GM19438 (cell line): Measurements from ENCODE around the gene FZD7.

Experiments used
- ATAC-seq: cut with Tn5 transposase; IDR thresholded peaks from one replicate; pipeline ENCODE4 v1.9.1; 2021; ENCODE audit warnings: low read depth; ENCODE audit not compliant: unreplicated experiment

Gene FZD7

DNA sequence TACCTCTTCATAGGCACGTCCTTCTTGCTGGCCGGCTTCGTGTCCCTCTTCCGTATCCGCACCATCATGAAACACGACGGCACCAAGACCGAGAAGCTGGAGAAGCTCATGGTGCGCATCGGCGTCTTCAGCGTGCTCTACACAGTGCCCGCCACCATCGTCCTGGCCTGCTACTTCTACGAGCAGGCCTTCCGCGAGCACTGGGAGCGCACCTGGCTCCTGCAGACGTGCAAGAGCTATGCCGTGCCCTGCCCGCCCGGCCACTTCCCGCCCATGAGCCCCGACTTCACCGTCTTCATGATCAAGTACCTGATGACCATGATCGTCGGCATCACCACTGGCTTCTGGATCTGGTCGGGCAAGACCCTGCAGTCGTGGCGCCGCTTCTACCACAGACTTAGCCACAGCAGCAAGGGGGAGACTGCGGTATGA, 2.3 kb downstream of the FZD7 start:
- no peak for ATAC-seq

DNA sequence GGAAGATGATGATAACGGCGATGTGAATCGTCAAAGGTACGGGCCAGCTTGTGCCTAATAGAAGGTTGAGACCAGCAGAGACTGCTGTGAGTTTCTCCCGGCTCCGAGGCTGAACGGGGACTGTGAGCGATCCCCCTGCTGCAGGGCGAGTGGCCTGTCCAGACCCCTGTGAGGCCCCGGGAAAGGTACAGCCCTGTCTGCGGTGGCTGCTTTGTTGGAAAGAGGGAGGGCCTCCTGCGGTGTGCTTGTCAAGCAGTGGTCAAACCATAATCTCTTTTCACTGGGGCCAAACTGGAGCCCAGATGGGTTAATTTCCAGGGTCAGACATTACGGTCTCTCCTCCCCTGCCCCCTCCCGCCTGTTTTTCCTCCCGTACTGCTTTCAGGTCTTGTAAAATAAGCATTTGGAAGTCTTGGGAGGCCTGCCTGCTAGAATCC, 3.0 kb downstream of the FZD7 start:
- no peak for ATAC-seq

DNA sequence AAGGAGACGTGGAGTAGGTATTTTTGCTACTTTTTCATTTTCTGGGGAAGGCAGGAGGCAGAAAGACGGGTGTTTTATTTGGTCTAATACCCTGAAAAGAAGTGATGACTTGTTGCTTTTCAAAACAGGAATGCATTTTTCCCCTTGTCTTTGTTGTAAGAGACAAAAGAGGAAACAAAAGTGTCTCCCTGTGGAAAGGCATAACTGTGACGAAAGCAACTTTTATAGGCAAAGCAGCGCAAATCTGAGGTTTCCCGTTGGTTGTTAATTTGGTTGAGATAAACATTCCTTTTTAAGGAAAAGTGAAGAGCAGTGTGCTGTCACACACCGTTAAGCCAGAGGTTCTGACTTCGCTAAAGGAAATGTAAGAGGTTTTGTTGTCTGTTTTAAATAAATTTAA, 3.4 kb downstream of the FZD7 start:
- no peak for ATAC-seq

DNA sequence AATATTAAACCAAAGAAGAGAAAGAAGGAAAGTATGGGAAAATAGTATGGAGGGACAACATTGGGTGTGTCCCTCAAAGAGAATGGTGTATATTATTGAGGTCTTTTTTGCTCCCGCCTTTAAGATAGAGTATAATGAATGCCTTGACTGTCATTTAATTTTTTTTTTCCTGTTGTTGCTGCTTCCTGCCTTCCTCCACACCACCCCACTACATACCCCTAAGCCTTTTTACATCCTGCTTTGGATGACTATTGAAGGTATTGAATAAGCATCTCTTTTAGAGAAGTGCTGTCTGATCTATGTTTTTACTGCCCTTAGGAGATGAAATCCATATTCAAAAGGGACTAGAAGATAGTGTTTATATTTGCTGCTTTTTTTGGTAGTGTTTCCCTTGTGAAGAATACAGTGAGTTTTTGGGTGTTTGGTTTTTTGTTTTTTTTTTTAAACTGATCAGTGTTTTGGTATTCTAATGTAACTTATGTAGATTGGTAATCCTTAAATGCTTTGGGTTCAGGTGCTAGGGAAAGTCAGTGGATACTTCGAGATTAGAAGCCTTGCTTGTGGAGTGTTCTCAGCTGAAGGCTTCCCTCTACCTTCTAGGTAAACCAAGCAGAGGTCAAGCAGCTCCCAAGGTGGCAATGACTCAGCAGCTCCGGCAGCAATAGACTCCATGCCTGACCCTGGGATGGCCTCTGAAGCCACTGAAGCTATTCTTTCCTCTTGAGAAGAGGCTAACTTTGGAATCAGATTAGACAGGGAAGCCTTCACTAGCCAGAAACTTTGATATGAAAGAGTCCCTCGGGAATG, 5.0 kb downstream of the FZD7 start:
- ATAC-seq = no peak

DNA sequence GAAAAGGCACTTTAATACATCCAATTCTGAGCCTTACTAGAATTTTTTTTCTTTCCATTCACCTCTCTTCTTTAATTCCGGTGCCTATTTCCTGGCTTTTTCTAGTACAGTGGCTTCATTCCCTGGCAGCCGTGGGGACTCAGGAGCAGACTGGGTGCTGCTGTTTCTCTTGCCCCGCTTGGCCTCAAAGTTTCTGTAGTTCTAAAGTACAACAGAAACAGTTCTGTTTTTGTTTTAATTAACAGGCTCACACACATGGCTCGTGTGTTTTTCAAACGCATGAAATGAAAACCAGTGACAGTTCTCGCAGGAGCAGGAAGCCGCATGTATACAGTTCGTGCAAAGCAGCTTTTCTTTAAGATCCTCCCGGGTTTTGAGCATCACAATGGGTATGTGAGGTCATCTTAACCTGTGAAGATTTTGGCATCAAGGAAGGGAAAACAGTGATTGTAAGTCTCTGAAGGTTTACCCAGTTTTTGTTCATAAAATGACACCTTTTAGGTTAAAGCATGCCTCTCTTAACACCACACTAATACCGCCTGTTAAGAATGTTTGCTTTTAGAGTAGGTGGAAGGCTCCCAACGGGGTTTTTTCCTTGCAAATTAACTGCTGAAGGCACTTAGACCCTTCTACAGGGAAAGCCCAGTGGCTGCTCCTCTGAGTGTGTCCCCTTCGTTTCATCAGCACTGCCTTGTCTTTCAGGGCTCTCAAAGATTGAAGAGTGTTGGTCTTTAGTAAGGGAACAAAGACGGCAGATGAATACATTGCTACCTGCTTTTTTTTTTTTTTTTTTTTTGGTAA, 5.8 kb downstream of the FZD7 start:
- ATAC-seq = no peak

DNA sequence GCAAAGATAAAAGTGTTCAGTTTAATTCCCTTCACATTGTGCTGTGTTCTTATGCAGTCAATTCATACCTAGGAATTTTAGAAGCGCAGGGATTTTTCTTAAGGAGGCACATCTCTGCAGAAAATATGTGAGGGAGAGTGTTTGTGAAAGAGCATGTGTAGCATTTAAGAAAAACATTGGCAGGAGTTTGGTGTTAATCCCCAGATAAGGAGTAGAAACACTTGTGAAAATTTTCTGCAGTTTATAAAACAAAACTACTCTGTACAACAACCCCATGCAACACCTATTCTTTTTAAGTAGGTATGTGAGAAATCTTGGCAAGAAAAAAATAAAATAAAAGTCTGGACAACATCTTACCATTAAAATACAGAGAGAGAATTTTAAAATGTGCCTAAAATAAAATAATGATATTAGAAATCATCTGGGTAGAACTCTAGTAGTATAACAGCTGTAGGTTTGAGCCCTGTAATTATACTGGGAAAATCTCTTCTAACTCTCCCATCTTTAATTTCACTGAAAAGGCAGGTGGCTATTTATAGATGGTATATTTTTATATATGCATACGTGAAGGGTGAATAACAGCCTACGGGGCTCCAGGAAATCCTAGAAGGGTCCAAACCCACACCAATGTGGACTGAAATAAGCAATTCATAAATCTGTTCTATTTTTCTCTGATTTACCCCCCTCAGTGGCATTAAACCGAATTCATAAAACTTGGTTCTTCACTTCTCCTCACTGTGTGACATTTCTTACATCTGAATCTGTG, 6.6 kb downstream of the FZD7 start:
- ATAC-seq = no peak

DNA sequence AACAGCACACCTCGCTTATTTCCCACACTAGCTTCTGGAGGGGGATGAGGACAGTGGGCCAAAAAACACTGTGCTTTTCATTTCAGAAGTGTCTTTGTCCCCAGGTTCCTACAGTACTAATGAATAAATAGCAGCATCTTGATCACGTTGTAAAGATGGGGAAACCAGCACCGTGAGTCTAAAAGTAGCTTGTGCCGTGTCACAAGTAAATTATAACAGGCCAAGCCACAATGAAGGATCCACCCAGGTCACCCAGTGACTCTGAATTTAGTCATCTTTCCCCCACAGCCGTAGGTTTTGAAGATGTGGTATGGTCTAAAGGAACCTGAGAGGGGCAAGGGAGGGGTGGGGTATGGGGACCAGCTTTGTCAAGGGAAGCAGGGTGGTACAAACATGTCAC, 8.8 kb downstream of the FZD7 start:
- no peak for ATAC-seq

DNA sequence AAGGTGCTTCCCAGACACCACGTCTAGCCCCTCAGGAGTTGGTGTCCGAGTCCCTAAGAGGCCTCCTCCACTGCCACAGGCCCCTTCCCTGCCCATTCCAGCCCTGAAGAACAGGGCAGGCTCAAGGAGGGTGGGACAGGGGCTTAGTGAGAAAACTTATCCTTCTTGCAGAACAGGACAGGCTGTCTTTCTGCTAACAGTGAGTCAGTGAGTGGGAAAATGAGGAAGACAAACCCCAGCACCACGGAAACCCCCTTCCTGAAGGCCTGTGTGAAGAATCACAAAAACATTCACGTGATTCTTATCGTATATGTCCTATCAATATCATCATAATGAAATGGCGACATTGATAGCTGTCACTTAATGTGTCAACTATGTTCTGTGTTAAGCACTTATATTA, 9.8 kb downstream of the FZD7 start:
- no peak for ATAC-seq

DNA sequence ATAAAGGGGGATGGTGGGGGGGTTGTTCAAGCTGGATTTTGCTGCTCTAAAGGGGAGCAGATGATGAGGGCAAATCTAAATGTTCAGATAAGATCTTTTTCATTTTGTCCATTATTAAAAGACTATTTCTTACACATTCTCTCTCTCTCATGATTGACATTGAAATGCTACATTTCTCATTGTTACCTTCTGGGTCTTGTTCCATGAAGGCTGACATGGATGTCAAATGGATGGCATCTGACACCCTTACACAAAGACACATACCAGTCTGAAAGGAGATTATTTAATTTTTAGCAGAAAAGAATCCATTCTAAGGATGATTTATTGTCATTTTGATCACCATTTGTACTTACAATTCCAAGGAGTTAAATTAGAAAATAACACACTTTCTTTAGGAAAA, 11.1 kb downstream of the FZD7 start:
- ATAC-seq = no peak

DNA sequence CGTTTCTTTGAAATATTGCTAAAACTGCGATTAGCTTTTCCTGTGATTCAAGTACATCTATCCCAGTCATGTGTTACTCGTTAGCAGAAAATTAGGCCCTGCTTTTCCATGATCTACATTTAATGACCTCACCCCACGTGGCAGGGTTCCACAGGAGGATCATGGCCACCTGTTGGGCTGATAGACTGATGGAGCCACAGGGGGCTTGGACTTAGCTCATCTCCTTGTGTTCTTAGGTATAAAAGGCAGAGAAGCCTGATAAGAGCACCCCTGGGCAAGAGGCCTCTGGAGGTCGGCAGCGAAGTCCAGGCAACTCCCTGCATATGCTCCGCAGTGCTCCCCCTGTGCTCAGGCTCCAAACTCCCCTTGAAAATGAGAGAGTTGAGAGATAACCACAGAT, 12.9 kb downstream of the FZD7 start:
- ATAC-seq = no peak

DNA sequence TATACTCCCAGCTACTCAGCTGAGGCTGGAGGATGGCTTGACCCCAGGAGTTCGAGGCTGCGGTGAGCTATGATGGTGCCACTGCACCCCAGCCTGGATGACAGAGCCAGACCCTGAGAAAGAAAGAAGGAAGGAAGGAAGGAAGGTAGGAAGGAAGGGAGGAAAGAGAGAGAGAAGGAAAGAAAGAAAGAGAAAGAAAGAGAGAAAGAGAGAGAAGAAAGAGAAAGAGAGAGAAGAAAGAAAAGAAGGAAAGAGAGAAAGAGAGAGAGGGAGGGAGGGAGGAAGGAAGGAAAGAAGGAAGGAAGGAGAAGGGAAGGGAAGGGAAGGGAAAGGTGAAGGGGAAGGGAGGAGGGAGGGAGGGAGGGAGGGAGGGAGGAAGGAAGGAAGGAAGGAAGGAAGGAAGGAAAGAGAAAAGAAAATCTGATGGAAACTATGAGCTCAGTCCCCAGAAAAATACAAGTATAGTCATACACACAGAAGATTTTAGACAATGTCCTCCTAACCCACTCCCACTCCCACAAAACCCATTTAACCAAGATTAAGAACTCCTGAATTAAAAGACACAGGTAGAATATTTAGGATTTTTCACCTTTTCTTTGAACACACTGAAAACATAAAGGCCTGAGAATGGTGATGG, 15.6 kb downstream of the FZD7 start:
- ATAC-seq = no peak

DNA sequence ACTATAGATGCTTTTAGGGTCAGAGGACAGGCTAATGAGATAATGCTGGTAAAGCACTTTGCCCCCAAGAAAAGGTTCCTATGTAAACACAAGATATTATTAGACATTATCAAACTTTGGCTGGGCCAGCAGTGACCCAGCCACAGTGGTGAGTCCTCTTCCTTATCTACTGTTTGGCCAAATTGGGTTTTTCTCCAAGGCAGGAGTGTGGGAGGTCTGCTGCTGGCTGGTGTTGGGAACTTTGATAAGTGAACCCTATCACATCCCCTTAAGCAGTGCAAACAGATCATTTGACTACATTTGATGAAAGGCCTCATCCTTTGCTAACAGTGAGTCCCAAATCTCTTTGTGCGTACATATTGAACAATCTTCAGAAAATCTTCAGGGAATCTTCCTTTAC, 16.2 kb downstream of the FZD7 start:
- no peak for ATAC-seq

DNA sequence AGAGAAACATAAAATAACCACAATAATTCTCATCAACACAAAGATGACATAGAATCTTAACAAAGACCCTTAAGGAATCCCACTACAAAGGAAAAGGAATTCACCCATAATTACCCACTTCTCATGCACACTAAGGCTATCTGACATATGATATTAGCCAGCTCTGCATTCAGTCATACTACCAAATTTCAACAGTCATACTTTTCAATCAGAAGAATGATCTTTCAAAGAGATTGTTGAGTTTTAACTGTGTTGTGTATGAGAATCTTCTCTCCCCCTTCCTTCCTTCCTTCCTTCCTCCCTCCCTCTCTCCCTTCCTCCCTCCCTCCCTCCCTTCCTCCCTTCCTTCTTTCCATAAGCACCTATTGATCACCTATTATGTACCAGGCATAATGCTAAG, 17.0 kb downstream of the FZD7 start:
- no peak for ATAC-seq

DNA sequence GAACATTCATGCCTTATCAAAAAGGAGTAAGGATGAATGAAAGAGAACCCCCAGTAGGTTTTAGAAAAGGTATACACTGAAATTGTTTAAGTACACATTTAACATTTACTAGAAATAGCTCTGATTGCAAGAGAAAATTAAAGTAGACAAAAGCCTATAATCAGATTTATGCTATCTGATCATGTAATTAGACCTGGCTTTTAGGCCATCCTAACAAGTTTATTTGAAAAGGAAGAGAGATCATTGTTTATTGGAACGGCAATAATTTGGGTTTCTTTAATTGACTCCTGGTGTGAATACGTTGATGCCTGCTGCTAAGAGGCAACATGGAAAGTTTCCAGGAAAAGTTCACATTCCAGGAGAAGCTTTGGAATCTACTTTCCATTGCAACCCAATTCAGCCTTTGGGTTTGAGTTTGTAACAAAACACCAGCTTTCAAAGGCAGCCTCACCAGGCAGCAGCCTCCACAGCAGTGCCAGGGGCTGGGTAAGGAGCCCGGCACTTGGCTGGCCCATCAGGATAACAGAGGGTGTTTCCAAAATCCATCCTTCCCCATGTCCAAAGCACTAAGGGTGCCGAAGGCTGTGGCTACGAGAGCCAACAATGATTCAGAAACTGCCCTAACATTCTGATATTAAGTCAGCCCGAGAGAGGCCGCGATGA, 18.0 kb downstream of the FZD7 start:
- no peak for ATAC-seq

DNA sequence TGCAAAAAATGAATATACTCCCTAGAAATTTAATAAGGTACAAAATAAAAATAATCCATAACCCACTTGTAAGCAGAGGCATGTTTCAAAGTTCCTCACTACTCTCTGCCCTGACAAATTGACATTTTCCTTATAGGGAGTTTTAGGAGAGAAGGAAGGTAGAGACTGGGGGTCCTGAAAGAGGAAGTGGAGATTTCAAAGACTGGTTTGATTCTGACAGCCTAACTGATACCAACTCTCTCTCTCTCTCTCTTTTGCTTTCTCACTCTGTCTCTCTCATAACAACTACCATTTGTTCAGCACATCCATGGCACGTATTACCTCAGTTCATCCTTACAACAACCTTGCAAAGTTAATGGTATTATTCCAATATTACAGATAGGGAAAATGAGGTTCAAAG, 18.6 kb downstream of the FZD7 start:
- no peak for ATAC-seq

DNA sequence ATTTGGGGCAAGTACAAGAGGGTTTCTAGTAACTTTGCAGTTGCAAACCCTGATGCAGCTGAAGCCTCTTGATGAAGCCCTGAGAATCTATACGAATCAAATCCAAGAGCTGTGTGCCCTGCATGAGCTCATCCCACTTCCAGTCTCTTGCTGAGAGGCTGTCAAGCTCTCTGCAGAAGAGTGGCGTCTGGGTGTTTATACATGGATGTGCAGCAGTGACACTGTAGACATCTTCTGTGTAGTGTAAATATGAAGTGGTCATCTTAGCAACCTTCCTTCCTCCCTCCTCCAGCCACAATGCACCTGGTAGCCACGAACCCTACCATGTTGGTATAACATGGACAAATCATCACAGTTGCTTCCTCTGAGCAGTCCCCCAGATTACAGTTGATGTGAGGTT, 21.0 kb downstream of the FZD7 start:
- ATAC-seq = no peak

DNA sequence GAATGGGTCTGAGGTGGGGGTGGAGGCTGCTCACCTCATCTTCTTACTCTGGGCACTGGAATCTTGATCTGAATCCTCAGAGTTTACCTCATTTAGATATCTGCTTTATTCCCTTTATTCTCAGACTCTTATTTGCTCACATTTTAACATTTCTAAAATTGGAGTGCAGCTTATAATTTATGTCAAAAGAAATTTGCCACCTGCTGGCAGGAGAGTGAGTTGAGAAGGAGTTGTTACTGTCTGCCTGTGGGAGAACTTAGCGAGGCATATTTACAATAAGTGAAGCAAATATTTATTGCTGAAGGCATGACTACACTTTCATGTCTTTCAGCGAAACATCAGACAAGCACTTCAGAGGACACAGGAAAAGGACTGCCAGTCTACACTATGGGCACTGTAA, 23.0 kb downstream of the FZD7 start:
- ATAC-seq = no peak

DNA sequence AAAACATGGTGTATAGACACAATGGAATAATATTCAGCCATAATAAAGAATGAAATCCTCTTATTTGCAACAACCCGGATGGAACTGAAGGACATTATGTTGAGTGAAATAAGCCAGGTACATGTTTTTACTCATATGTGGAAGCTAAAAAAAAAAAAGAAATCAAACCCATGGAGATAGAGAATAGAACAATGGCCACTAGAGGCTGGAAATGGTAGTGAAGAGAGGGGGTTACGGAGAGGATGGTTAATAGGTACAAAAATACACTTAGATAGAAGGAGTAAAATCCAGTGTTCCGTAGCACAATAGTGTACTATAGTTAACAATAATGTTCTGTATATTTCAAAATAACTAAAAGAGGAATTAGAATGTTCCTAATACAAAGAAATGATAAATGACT, 26.6 kb downstream of the FZD7 start:
- no peak for ATAC-seq

DNA sequence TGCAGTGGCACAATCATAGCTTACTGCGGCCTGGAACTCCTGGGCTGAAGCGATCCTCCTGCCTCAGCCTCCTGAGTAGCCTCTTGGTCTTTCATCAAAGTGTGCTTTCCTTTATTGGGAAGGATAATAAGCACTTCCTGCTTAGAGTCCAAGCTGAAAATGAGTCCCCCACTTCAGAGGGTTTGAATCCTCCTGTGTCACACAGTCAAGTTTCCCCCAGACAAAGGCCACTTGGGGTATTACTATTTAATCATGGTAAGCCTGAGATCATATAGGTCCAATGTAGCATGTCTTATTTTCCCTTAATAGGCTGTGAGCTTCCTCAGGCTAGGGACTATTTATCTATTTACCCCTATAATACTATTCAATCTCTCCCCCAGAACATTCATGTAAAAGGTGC, 28.0 kb downstream of the FZD7 start:
- no peak for ATAC-seq

DNA sequence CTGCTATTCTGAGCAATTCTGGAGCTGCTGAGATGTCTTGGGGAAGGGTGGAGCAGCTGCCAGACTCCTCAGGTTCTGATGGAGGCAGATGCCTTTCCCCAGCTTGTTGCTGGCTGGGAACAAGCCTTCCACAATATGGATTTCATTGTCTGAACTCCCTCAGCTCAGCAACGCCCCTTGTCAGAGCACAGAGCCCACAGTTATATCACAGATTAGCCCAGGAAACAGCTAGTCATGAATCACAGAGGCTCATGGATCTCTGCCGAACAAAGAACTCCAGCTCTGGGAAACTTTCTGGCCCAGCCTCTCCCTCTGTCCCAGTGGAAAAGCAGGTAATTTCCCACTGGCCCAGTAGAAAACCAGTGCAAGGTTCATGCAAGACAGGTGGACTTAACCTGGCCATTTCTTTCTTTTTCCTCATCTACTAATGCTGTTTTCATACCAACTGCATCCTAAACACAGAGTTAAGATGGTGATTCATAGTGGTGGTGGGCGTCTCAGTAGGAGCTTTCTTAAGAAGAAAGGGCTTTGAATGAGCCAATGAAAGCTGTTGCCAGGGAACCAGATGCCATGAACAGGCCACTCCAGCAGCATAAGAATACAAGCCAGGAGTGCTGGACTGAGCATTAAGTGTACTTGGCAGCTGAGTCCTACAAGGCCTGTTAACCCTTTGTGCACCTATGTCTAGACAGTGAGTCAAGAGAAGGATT, 30.7 kb downstream of the FZD7 start:
- ATAC-seq = no peak
